GM10266 (cell line): ENCODE results near the gene FRAS1.

Experiments used
- DNase-seq: peaks from one replicate; pipeline ENCODE4 v3.0.0; 2012; ENCODE audit errors: extremely low spot score
- TF ChIP-seq, protein P1 (sequence below): IDR thresholded peaks from 2 replicates; pipeline ENCODE4 v1.5.1; 2012; ENCODE audit warnings: mild to moderate bottlenecking, low read depth; ENCODE audit not compliant: control insufficient read depth, insufficient read depth; ENCODE audit errors: missing control alignments

Gene FRAS1

DNA sequence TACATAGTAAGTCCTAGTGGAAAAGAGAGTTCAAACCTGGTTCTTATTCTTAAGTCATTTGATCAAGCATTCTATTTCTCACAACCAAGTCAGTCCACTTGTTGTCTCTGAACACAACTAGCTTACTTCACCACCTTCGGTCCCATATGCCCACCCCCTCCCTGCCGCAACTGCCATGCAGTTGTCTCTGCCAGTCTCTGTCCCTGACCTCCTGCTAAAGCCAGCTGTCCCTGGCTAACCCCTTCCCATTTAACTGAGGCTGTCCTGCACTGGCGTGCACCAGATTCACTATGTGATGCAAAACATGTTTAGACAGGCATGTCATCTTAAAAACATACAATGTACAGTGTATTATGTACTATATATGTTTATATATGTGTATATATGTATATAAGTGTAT lies 12.7 kb downstream of the FRAS1 start:
- no peak for DNase-seq
- TF ChIP-seq, protein P1, sequence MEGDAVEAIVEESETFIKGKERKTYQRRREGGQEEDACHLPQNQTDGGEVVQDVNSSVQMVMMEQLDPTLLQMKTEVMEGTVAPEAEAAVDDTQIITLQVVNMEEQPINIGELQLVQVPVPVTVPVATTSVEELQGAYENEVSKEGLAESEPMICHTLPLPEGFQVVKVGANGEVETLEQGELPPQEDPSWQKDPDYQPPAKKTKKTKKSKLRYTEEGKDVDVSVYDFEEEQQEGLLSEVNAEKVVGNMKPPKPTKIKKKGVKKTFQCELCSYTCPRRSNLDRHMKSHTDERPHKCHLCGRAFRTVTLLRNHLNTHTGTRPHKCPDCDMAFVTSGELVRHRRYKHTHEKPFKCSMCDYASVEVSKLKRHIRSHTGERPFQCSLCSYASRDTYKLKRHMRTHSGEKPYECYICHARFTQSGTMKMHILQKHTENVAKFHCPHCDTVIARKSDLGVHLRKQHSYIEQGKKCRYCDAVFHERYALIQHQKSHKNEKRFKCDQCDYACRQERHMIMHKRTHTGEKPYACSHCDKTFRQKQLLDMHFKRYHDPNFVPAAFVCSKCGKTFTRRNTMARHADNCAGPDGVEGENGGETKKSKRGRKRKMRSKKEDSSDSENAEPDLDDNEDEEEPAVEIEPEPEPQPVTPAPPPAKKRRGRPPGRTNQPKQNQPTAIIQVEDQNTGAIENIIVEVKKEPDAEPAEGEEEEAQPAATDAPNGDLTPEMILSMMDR = no peak

DNA sequence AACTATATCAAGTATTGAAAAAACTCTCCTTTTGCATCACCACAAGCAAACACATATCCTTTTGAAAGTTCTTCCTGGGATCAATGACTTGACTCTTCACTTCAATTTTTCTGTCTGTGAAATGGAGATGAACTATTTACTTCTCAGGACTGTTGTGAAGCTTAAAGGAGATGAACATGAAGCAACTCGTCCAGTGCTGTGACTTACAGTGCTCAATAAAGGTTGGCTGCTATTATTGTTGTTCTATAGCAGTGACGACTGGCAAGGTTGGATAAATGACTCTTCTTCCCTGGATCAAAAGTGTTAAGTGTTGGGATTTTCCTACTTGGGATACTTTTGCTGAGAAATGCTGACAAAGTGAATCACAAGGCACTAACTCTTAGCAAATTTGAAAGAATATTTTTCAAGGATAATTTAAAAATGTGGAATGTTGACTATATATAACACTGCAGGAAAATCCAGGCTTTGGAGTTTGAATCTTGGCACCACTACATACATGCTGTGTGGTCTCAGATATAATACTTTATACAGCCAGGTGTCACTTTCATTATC lies 13.7 kb downstream of the FRAS1 start:
- TF ChIP-seq, protein P1 = no peak
- DNase-seq = no peak

DNA sequence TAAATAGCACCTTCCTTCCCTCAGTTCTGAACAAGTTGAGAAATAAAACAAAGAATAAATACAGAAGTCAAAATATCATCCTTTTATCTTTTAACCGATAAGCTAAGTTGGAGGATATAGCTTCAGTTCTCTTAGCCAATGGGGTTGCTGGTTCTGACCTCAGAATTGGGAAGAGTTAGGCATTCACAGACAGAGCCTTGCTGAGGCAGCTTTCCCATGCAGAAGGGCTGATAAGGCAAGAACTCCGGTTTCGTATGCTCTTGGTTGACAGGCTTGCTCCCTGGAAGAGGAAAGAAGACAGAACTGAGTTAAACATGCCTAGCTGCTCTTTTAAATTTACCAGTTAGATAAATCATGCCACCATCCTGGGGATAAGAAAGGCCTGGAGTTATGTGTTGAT lies 17.6 kb downstream of the FRAS1 start:
- no peak for DNase-seq
- TF ChIP-seq, protein P1 = no peak

GRCh38 chr4:78075986-78076385 lies 18.9 kb downstream of the FRAS1 start:
- DNase-seq = no peak

DNA sequence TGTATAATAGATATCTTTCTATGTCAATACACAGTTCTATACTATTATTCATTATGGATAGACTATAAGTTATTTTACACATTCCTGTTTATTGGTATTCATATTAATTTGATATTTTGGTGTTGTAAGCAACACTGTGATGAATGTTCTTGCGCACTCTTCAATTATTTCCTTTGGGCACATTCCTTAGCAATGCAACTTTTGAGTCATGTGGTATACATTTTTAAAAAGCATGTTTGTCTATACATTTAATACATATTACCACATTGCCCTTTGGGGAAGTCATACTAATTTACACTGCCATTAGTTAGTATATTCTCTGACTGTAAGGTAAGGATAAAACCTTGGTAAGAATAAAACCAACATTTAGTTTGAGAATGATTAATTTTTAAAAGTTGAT lies 21.0 kb downstream of the FRAS1 start:
- TF ChIP-seq, protein P1 = no peak
- DNase-seq = no peak

More at GRCh38 chr4:78075986-78076385, 18.9 kb downstream of the FRAS1 start:
- TF ChIP-seq, protein P1 = no peak

DNA sequence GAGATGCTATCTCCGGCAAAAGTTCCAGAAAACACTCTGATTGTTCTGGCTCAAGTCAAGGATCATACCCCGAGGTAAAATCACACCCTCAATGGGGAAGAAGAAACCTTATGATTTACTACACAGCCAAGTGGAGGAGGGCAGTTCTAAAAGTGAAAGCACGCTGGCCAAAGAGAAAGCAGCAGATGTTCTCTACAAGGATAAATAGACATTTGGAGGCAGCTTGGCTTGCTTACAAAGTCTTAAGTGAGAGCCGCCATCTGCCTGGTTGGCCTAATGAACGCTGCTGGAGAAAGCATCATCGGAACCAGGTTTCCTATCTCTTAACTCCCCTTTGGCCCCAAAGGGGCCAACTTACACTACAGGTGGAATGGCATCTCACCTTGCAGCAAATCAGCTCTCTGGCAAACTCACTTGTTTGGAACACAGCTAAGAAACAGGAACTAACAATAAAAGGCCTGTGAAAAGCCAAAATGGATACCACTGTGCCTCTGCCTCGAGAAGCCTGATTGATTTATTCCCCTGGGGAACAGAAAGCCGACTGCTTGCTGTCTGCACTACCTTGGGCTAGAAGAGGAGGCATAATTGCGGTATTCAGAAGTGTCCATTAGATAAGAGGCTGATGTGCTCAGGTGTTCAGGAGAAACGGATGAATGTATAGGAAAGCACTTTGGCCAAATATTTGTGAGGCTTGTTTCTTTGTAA lies 22.8 kb downstream of the FRAS1 start:
- no peak for DNase-seq
- TF ChIP-seq, protein P1 = no peak

GRCh38 chr4:78081541-78081940 lies 24.4 kb downstream of the FRAS1 start:
- TF ChIP-seq, protein P1 = no peak
- no peak for DNase-seq
